H7 (cell line): ENCODE data around the gene C2CD4B. TPM values are rescaled to one million over a fixed set of nuclear protein-coding genes. Genes with fewer than 3 reads are reported as not detected.

Experiments
- DNase-seq: peaks from one replicate; pipeline ENCODE4 v3.0.0; 2012
- H3K27me3 ChIP-seq: 2 replicates; pipeline ENCODE4 v1.6.0; 2011; ENCODE audit warnings: mild to moderate bottlenecking, low read length; ENCODE audit not compliant: control insufficient read depth, insufficient read depth
- H3K36me3 ChIP-seq: replicated peaks from 2 replicates; pipeline ENCODE4 v1.5.1; 2011; ENCODE audit warnings: low read length; ENCODE audit not compliant: control insufficient read depth, insufficient read depth
- H3K4me3 ChIP-seq: 2 replicates; pipeline ENCODE4 v1.5.1; 2011; ENCODE audit warnings: low read depth, mild to moderate bottlenecking, control low read depth, low read length, moderate library complexity; ENCODE audit not compliant: insufficient read depth
- total RNA-seq: library from RNA; depleted of rRNA; stranded (reverse); fragments of >200 nt; shearing (Covaris generic); gene quantifications from 2 replicates; pipeline ENCODE4 v1.2.3, GENCODE V29; 2014

The C2CD4B gene
- total RNA-seq, 1 experiment from 2014 or later = 0.31 TPM

GRCh38 chr15:62171882-62172281 lies 6.8 kb upstream of the C2CD4B start:
- no peak for DNase-seq
- H3K27me3 ChIP-seq = no peaks in the 10 kb centered on the region; the same call in 1 of the 2 replicates
- no peaks in the 10 kb centered on the region for H3K36me3 ChIP-seq
- H3K4me3 ChIP-seq = no peak overlapping the region

- peaks cover 41% of the 10 kb centered on the region for H3K27me3 ChIP-seq
- no peak overlapping the region for H3K4me3 ChIP-seq
- DNase-seq = no peak
- H3K36me3 ChIP-seq = no peaks in the 10 kb centered on the region
These were observed 799 bp upstream of the C2CD4B start for GRCh38 chr15:62165793-62166375.

- Histone ChIP-seq H3K36me3 (no peaks in the 10 kb centered on the region), H3K27me3 (peaks cover 41% of the 10 kb centered on the region), H3K4me3 (peak overlapping the region; percentile 48)
- DNase-seq = peak; percentile 76
These were observed 535 bp downstream of the C2CD4B start for GRCh38 chr15:62164396-62165103.

GRCh38 chr15:62164014-62164395 lies 1.1 kb downstream of the C2CD4B start:
- H3K4me3 ChIP-seq = peak overlapping the region; percentile 41
- no peaks in the 10 kb centered on the region for H3K36me3 ChIP-seq
- H3K27me3 ChIP-seq = peaks cover 41% of the 10 kb centered on the region
- peak; percentile 67 for DNase-seq

GRCh38 chr15:62163397-62164013 lies 1.6 kb downstream of the C2CD4B start:
- no peak for DNase-seq
- peaks cover 41% of the 10 kb centered on the region for H3K27me3 ChIP-seq
- H3K4me3 ChIP-seq = peak overlapping the region; percentile 41; the same call in 1 of the 2 replicates
- no peaks in the 10 kb centered on the region for H3K36me3 ChIP-seq

DNA sequence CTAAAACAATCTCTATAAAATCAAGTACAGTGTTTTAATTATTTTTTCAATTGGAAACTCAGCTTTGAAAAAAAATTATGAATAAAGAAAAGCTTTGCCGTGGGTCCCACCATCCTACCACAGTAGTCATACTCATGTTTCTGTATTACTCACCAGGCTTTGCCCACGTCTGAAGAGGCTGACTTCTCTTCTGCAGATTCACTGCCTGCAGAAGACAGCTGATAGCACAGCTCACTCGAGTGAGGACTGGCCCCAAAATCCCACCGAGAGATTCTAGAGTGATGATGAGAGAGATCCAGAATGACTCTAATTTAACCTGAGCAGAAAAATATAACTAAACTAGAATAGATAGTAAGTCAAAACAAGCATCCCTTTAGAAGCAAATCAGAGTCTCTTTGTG lies 11.9 kb downstream of the C2CD4B start:
- Histone ChIP-seq H3K4me3 (no peak overlapping the region), H3K27me3 (no peaks in the 10 kb centered on the region), H3K36me3 (no peaks in the 10 kb centered on the region)
- no peak for DNase-seq

DNA sequence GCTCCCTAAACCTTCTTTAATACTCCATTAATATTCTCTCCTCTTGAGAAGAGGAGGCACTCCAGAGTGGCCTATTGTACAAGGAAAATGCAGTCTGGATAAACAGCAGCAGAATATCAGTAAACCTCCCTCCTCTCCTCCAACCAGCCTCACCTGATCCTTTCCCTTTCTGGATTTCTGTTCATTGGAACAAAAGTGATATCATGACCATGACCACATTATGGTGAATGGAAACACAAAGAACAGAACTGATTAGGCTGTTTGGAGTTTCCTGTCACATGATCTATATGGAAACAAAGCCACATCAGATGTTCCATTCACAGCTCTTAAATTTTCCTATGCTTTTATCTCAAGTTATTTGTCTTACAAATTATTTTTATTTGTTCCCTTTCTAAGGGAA lies 14.6 kb downstream of the C2CD4B start:
- Histone ChIP-seq H3K4me3 (no peak overlapping the region), H3K36me3 (no peaks in the 10 kb centered on the region), H3K27me3 (no peaks in the 10 kb centered on the region)
- DNase-seq = no peak

DNA sequence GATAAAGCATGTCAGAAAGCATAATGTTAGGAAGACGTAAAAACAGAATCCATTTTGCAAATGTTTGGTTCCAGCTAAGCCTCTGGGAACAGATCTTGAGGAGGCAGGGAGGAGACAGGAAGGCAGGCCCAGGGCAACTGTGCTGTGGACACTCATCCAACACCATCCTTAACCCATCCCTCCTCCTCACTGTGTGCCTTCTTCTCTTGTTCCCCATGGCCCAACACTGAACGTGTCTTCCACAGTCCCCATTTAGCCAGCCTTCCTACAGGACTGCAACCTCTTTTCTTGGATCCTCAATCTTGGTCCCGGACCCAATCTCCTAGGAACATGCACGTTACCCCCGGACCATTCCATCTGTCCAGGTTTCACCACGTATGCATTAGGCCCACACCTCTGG lies 15.4 kb downstream of the C2CD4B start:
- Histone ChIP-seq H3K36me3 (no peaks in the 10 kb centered on the region), H3K4me3 (no peak overlapping the region), H3K27me3 (no peaks in the 10 kb centered on the region)
- DNase-seq = no peak

DNA sequence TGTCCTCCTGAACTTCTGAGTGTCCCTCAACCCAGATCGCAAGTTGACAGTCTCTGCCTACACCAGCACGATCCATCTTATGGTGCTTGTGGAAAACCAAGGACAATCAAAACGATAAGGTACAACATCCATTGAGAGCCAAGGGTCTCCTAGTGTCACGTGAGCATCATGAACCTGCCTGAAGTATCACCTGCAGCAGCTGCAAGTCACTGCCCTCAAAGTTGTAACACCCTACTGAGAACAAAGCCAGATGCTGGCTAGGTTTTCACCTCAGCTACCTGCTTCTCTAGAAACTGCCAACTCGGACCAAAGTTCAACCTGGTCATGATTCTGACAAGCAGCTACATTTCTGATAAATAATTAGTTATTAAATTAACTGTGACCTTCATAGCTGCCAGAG lies 17.5 kb downstream of the C2CD4B start:
- no peak overlapping the region for H3K4me3 ChIP-seq

GRCh38 chr15:62147149-62147548 lies 17.9 kb downstream of the C2CD4B start:
- DNase-seq = no peak
- Histone ChIP-seq H3K4me3 (no peak overlapping the region), H3K27me3 (no peaks in the 10 kb centered on the region), H3K36me3 (no peaks in the 10 kb centered on the region)

More for the DNA sequence above, 17.5 kb downstream of the C2CD4B start:
- no peak for DNase-seq
- no peaks in the 10 kb centered on the region for H3K27me3 ChIP-seq
- no peaks in the 10 kb centered on the region for H3K36me3 ChIP-seq

- Histone ChIP-seq H3K4me3 (no peak overlapping the region), H3K27me3 (no peaks in the 10 kb centered on the region), H3K36me3 (no peaks in the 10 kb centered on the region)
- no peak for DNase-seq
These were observed 19.9 kb downstream of the C2CD4B start for GRCh38 chr15:62145015-62145735.

DNA sequence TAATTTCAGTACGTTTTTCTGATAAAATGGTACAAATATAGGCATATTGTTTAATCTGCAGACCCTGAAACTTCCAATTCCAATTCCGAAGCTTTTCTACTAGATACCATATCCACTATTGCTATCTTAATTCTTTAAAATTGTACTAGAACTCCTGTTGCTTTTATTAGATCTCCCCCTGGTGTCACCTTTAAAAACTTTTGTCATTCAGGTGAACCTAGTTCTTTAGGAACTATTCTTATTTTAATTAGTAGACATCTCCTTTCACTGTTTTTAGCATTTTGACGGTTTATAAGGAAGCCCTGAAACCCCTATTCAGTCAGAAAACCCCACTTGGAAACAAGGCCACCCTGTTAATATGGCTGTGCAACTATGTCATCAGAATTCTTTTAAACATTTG lies 22.3 kb downstream of the C2CD4B start:
- no peak overlapping the region for H3K4me3 ChIP-seq
- no peak for DNase-seq
- no peaks in the 10 kb centered on the region for H3K27me3 ChIP-seq
- no peaks in the 10 kb centered on the region for H3K36me3 ChIP-seq

GRCh38 chr15:62141643-62142588 lies 23.2 kb downstream of the C2CD4B start:
- DNase-seq = no peak
- Histone ChIP-seq H3K4me3 (no peak overlapping the region), H3K36me3 (no peaks in the 10 kb centered on the region), H3K27me3 (no peaks in the 10 kb centered on the region)

DNA sequence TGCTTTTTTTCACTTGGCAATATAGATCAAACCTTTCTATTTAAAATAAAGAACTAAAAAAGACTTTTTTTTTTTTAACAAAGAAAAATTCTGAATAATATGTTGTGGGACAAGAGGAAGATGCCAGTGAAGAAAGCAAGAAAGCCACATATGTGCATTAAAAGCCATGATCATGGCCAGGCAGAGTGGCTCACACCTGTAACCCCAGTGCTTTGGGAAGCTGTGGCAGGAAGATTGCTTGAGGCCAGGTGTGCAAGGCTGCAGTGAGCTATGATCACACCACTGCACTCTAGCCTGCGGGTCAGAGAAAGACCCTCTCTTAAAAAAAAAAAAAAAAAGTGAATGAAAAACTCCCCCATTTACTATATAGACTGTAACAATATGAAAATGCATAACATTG lies 23.9 kb downstream of the C2CD4B start:
- no peak overlapping the region for H3K4me3 ChIP-seq
- DNase-seq = no peak
- H3K27me3 ChIP-seq = no peaks in the 10 kb centered on the region
- no peaks in the 10 kb centered on the region for H3K36me3 ChIP-seq
